ENCODE results near the gene MYO5C. TPM values are rescaled to one million over a fixed set of nuclear protein-coding genes. Genes with fewer than 3 reads are reported as not detected.

Gene MYO5C
- total and polyA plus RNA-seq, 2 of the 13 experiments (the other 11 are each of a cell fraction or from before 2014, with no cell fraction given): 15.7 to 23.7 TPM

DNA sequence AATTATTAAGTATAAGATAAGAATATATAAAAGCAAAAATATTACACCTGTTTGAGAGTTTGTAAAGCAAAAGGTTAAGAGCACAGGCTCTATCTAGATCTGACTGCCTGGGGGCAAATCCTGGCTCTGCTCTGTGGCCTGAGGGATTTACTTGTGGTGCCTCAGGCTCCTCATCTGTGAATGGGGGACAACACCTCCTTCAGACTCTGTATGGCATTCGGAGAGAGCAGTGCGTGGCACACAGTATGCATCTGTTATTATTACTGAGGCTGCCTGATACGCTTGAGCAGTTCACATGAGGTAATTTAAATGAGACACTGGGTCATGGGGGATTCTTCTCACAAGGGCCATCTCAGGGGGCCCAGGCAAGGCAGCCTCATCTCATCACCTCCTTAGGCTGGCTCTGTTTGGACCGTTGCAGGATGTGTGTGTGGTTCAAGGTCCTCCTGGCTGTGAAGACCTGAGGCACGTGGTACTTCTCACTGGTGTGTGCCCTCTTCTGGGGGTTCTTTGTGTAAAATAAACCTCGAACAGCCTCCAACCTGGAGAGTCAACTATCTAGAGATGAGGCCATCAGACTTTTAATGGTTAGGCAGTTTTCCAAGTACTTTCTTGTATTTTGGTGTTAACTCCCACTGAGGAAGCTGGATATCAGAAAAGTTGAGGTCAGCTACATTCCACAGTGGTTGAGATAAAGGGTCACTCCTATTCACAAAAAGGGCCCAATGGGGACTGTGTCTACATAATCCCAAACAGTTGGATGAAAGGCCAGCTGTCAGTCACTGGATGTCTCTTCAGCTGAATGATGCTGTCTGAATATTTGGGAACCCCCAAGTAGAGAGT, 113.4 kb downstream of the MYO5C start (continued):
- TF ChIP-seq, protein P1, sequence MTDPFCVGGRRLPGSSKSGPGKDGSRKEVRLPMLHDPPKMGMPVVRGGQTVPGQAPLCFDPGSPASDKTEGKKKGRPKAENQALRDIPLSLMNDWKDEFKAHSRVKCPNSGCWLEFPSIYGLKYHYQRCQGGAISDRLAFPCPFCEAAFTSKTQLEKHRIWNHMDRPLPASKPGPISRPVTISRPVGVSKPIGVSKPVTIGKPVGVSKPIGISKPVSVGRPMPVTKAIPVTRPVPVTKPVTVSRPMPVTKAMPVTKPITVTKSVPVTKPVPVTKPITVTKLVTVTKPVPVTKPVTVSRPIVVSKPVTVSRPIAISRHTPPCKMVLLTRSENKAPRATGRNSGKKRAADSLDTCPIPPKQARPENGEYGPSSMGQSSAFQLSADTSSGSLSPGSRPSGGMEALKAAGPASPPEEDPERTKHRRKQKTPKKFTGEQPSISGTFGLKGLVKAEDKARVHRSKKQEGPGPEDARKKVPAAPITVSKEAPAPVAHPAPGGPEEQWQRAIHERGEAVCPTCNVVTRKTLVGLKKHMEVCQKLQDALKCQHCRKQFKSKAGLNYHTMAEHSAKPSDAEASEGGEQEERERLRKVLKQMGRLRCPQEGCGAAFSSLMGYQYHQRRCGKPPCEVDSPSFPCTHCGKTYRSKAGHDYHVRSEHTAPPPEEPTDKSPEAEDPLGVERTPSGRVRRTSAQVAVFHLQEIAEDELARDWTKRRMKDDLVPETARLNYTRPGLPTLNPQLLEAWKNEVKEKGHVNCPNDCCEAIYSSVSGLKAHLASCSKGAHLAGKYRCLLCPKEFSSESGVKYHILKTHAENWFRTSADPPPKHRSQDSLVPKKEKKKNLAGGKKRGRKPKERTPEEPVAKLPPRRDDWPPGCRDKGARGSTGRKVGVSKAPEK (CRISPR knock-in tag; IDR thresholded peaks at IDR 0.05; ENCODE audit: borderline replicate concordance): no peak
- TF ChIP-seq GPN1 (CRISPR knock-in tag; IDR thresholded peaks at IDR 0.05; ENCODE audit: borderline replicate concordance) (no peak), ZKSCAN5 (CRISPR knock-in tag; IDR thresholded peaks at IDR 0.05) (peak; percentile 74; the same call in 1 of the 2 replicates), GFI1 (CRISPR knock-in tag; IDR thresholded peaks at IDR 0.05; ENCODE audit: borderline replicate concordance) (no peak), ETV6 (CRISPR knock-in tag; conservative IDR thresholded peaks at IDR 0.05) (no peak), ZNF777 (CRISPR knock-in tag; IDR thresholded peaks at IDR 0.05) (no peak), ZFP41 (CRISPR knock-in tag; IDR thresholded peaks at IDR 0.05; ENCODE audit: borderline replicate concordance) (no peak), RBAK (CRISPR knock-in tag; IDR thresholded peaks at IDR 0.05) (no peak), MYC (CRISPR knock-in tag; IDR thresholded peaks at IDR 0.05; ENCODE audit: borderline replicate concordance) (peak; percentile 38; the same call in 1 of the 2 replicates)
- TF ChIP-seq, protein P2, sequence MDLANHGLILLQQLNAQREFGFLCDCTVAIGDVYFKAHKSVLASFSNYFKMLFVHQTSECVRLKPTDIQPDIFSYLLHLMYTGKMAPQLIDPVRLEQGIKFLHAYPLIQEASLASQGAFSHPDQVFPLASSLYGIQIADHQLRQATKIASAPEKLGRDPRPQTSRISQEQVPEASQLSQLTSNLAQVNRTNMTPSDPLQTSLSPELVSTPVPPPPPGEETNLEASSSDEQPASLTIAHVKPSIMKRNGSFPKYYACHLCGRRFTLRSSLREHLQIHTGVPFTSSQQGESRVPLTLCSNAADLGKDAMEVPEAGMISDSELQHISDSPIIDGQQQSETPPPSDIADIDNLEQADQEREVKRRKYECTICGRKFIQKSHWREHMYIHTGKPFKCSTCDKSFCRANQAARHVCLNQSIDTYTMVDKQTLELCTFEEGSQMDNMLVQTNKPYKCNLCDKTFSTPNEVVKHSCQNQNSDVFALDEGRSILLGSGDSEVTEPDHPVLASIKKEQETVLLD (CRISPR knock-in tag; IDR thresholded peaks at IDR 0.05; ENCODE audit: low read depth): no peak
- TF ChIP-seq, protein P3, sequence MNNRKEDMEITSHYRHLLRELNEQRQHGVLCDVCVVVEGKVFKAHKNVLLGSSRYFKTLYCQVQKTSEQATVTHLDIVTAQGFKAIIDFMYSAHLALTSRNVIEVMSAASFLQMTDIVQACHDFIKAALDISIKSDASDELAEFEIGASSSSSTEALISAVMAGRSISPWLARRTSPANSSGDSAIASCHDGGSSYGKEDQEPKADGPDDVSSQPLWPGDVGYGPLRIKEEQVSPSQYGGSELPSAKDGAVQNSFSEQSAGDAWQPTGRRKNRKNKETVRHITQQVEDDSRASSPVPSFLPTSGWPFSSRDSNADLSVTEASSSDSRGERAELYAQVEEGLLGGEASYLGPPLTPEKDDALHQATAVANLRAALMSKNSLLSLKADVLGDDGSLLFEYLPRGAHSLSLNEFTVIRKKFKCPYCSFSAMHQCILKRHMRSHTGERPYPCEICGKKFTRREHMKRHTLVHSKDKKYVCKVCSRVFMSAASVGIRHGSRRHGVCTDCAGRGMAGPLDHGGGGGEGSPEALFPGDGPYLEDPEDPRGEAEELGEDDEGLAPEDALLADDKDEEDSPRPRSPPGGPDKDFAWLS (CRISPR knock-in tag; IDR thresholded peaks at IDR 0.05; ENCODE audit: borderline replicate concordance): no peak
- TF ChIP-seq, protein P4, sequence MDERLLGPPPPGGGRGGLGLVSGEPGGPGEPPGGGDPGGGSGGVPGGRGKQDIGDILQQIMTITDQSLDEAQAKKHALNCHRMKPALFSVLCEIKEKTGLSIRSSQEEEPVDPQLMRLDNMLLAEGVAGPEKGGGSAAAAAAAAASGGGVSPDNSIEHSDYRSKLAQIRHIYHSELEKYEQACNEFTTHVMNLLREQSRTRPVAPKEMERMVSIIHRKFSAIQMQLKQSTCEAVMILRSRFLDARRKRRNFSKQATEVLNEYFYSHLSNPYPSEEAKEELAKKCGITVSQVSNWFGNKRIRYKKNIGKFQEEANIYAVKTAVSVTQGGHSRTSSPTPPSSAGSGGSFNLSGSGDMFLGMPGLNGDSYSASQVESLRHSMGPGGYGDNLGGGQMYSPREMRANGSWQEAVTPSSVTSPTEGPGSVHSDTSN (CRISPR knock-in tag; IDR thresholded peaks at IDR 0.05): no peak
- TF ChIP-seq, protein P5, sequence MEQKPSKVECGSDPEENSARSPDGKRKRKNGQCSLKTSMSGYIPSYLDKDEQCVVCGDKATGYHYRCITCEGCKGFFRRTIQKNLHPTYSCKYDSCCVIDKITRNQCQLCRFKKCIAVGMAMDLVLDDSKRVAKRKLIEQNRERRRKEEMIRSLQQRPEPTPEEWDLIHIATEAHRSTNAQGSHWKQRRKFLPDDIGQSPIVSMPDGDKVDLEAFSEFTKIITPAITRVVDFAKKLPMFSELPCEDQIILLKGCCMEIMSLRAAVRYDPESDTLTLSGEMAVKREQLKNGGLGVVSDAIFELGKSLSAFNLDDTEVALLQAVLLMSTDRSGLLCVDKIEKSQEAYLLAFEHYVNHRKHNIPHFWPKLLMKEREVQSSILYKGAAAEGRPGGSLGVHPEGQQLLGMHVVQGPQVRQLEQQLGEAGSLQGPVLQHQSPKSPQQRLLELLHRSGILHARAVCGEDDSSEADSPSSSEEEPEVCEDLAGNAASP (CRISPR knock-in tag; IDR thresholded peaks at IDR 0.05; ENCODE audit: borderline replicate concordance): no peak
- TF ChIP-seq, protein P6, sequence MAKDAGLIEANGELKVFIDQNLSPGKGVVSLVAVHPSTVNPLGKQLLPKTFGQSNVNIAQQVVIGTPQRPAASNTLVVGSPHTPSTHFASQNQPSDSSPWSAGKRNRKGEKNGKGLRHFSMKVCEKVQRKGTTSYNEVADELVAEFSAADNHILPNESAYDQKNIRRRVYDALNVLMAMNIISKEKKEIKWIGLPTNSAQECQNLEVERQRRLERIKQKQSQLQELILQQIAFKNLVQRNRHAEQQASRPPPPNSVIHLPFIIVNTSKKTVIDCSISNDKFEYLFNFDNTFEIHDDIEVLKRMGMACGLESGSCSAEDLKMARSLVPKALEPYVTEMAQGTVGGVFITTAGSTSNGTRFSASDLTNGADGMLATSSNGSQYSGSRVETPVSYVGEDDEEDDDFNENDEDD (CRISPR knock-in tag; IDR thresholded peaks at IDR 0.05; ENCODE audit: borderline replicate concordance): peak; percentile 68; the same call in 1 of the 2 replicates
- TF ChIP-seq, protein P7, sequence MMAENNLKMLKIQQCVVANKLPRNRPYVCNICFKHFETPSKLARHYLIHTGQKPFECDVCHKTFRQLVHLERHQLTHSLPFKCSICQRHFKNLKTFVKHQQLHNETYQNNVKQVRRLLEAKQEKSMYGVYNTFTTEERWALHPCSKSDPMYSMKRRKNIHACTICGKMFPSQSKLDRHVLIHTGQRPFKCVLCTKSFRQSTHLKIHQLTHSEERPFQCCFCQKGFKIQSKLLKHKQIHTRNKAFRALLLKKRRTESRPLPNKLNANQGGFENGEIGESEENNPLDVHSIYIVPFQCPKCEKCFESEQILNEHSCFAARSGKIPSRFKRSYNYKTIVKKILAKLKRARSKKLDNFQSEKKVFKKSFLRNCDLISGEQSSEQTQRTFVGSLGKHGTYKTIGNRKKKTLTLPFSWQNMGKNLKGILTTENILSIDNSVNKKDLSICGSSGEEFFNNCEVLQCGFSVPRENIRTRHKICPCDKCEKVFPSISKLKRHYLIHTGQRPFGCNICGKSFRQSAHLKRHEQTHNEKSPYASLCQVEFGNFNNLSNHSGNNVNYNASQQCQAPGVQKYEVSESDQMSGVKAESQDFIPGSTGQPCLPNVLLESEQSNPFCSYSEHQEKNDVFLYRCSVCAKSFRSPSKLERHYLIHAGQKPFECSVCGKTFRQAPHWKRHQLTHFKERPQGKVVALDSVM (CRISPR knock-in tag; IDR thresholded peaks at IDR 0.05): 0 out of 2 replicates have a peak, but pooled peaks have one; percentile 17
